Activated CD4-positive, alpha-beta T cell treated with anti-CD3 and anti-CD28 coated beads, Interleukin-10, Interleukin-2, amounts not matched to agents 100 ng/mL and 50 ng/mL, durations not matched to agents 16 hours and 8 hours (primary cell): ENCODE results near the gene P4HB.
A peak's percentile ranks its signal among the peaks of the same experiment; 100 is the strongest.

Experiments used
- DNase-seq: peaks from one replicate; pipeline ENCODE4 v3.0.0-alpha.2; 2020

The P4HB gene

GRCh38 chr17:81867170-81867990 lies 7.0 kb upstream of the P4HB start:
- peak; percentile 53 for DNase-seq

- DNase-seq, result peak; percentile 29
These were observed 6.3 kb upstream of the P4HB start for GRCh38 chr17:81866440-81867169.

GRCh38 chr17:81865733-81866439 lies 5.6 kb upstream of the P4HB start:
- no peak for DNase-seq

GRCh38 chr17:81865358-81865732 lies 5.0 kb upstream of the P4HB start:
- no peak for DNase-seq

GRCh38 chr17:81863833-81864768 lies 3.8 kb upstream of the P4HB start:
- DNase-seq, result no peak

- no peak for DNase-seq
These were observed 2.9 kb upstream of the P4HB start for GRCh38 chr17:81863123-81863675.

- peak; percentile 77 for DNase-seq
These were observed 627 bp upstream of the P4HB start for GRCh38 chr17:81860756-81861568.

GRCh38 chr17:81858967-81859905 lies 1.1 kb downstream of the P4HB start:
- no peak for DNase-seq

- DNase-seq, result no peak
These were observed 2.0 kb downstream of the P4HB start for GRCh38 chr17:81858170-81858966.

GRCh38 chr17:81854974-81855774 lies 5.2 kb downstream of the P4HB start:
- DNase-seq, result no peak

GRCh38 chr17:81852237-81852636 lies 8.1 kb downstream of the P4HB start:
- no peak for DNase-seq

GRCh38 chr17:81851423-81851822 lies 8.9 kb downstream of the P4HB start:
- no peak for DNase-seq

GRCh38 chr17:81849457-81849856 lies 10.9 kb downstream of the P4HB start:
- no peak for DNase-seq

- DNase-seq, result no peak
These were observed 13.3 kb downstream of the P4HB start for GRCh38 chr17:81846743-81847689.

GRCh38 chr17:81845881-81846742 lies 14.2 kb downstream of the P4HB start:
- no peak for DNase-seq

- no peak for DNase-seq
These were observed 15.0 kb downstream of the P4HB start for GRCh38 chr17:81845361-81845760.
